ENCODE data around the gene ZNF599.
"Not testable (repeated sequence)": the region's sequence is repeated elsewhere in the genome, so short reads cannot be mapped to it uniquely, and the experiment has no call there.

ZNF599 gene

DNA sequence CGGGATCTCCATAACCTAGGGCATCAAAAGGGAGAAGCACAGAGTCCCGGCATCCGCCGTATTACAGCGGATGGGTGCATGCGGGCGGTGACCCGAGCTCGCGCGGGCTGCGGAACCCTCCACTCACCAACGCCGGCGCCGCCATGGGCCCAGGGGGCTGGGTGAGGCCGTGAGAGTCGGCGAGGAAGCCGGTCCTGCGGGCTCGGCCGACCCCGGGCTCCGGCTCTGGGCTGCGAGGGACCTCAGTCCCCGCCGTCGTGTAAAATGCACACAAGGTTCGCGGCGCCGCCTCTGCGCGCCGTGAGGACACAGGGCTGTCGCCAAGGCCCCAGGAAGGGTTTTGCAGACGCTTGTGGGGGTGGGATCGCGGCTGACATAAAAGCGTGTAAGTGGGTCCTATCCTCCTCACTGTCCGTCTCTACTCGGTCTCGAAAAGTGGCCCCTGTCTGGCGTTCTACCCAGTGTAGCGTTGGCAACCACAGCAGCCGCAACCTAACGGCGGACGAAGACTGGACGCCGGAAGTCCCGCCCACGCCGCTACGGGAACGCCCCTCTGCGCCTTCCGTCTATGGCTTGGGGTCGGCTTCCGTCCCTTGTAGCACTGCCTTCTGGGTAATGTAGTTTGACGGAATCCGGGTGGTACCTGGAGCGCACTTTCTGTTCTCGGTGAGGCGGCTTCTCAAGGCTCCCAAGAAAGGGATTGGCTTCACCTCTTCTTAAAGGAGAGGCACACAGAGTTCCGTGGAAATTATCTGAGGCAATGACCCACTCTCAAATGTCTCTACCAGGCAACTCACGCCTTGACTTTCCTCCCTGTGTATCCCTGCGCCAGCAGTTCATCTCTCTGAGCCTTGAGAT, at the start of gene ZNF599:
Gene ZNF599 (minus strand): TSS at position 519 of the 858 bp plus-strand sequence. CDS start 374 bp downstream, at position 145.
- peak; percentile 87 for DNase-seq

DNA sequence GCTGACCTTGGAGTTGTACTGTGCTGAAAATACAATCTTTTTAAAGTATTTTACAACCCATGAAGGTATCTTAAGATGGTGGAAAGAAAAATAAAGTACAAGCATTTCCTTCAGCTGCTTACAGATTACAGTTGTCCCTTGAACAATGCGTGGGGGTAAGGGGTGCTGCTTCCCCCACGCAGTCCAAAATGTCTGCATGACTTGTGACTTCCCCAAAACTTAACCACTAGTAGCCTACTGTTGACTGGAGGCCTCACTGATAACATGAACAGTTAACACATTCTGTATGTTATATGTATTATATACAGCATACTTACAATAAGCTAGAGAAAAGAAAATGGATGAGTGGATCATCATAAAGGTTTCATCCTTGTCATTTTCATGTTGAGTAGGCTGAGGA, 45.3 kb upstream of the ZNF599 start:
- no peak for DNase-seq

DNA sequence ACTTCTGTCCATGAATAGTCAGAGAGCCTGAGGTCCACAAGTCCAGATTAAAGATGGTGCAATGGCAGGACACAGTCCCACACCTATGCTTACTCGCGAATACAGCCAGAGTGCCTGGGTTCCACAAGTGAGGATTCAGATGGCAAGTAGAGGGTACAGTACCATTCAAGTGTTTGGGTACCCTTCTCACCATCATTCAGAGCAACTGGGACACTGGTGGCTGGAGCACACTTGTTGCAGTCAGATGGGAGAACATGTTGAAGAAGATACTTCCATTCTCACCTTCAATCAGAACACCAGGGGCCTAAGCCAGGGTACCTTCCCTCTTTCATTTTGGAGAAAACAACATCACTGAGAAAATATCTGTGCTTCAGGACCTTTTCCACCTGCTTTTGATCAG, 43.7 kb upstream of the ZNF599 start:
- DNase-seq: no peak

DNA sequence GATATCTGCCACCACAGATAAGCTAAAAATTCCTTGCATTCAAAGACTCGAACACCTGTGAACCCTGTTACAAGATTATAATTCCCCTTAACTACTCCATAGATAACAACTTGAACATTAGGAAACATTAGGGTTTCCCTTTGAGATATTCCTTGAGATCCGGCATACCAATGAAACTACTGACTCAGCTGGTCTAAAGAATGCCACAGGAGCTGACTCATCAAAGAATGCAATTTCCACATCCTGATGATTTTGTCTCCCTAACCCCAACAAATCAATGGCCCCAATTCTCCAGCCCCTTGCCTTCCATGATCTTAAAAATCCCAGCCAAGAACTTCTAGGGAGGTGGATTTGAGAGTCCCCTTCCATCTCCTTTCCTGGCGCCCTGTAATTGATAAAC, 35.6 kb upstream of the ZNF599 start:
- no peak for DNase-seq

DNA sequence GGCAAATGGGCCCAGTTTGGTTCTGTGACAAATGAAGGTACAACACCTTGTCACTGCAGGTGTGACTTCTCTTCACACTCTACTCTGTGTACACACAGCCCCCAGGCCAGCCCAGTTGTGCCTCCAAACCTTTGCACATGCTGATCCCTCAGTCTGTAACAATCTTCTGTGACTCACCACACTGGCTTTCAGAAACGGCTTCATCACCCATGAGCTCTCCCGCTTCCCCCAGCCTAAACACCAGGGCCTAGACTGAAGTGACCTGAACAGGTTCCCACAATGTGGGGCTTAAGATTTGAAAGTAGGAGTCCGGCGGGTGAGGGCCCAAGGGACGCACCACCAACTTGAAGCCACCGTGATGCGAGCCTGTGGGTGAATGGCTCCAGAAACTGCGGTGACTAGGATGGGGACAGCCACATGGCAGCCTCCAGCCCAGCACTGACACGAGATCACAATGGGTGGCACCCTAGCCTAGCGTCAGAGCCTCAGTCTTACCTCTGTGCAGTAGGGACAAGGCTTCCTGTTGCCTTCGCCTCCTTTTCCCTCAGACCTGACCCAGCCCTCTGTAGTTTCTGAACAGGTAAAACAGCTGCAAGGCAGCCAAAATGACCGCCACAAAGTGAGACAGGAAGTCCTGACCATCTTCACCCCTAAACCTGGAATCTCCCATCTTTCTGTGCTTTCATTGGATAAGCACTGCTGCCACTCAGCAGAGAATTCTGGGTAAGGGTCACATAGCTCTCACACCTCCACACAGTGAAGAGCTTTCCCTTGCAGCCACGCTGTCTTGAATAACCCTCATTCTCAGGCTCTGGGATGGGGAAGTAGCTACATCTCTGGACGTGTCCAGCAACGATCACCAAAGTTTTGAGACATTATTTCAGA, 34.2 kb upstream of the ZNF599 start:
- DNase-seq: no peak

DNA sequence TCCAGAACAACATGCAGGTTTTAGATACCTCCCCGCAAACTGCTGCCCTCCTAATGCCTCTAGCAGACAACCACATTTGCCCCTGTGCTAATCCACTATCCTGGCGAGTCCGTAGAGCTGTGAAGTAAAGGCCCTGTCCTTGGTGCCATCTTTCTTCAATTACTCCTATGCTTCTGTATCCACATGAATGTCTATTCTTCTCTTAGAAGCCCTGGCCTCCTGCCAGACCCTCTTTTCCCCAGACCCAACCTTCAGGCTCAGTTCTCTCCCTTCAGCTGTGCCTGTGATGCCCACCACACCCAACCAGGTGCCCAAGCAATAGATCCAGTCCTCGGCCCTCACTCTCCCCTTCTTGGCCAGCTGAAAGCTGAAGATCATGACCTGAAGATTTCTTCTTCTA, 31.1 kb upstream of the ZNF599 start:
- DNase-seq: no peak

DNA sequence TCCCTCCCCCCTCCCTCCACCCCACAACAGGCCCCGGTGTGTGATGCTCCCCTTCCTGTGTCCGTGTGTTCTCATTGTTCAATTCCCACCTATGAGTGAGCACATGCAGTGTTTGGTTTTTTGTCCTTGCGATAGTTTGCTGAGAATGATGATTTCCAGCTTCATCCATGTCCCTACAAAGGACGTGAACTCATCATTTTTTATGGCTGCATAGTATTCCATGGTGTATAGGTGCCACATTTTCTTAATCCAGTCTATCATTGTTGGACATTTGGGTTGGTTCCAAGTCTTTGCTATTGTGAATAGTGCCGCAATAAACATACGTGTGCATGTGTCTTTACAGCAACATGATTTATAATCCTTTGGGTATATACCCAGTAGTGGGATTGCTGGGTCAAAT, 23.9 kb upstream of the ZNF599 start:
- DNase-seq: not testable (repeated sequence)

DNA sequence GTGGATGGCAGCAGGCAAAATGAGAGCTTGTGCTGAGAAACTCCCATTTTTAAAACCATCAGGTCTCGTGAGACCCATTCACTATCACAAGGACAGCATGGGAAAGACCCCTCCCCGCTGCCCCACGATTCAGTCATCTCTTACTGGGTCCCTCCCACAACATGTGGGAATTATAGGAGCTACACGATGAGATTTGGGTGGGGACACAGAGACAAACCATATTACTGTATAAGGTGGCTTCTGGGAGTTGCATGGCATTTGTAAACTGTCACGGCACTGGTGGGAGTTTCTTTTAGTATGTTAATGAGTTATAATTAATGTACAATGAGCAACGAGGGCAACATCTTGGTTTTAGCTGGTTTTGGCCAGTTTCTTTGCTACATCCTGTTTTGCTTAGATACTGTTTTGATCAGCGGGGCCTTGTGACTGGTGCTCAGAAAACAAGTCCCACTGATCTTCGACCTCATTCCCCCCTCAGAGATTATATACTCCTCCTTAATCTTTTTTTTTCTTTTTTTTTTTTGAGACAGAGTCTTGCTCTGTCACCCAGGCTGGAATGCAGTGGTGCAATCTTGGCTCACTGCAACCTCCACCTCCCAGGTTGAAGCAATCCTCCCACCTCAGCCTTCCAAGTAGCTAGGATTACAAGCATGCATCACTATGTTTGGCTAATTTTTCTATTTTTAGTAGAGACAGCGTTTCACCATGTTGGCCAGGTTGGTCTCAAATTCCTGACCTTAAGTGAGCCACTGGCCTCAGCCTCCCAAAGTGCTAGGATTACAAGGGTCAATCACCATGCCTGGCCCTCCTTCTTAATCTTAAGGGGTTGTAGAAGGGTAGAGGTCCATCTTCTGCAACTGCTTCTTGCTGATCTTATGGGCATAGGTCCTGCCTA, 21.3 kb upstream of the ZNF599 start:
- no peak for DNase-seq

DNA sequence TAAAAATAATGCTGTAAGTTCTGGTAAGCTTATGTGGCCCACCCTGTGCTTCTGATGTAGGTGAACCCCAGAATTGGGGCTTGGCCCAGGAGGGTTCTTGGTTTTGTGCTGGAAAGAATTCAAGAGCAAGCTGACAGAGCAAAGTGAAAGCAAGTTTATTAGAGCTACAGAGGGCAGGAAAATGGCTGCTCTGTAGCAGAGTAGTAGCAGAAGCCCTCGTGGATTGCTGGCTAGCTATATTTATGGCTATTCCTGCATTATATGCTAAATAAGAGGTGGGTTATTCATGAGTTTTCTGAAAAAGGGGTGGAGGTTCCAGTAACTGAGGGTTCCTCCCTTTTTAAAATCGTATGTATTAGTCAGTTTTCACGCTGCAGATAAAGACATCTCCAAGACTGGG, 20.6 kb upstream of the ZNF599 start:
- DNase-seq: no peak

DNA sequence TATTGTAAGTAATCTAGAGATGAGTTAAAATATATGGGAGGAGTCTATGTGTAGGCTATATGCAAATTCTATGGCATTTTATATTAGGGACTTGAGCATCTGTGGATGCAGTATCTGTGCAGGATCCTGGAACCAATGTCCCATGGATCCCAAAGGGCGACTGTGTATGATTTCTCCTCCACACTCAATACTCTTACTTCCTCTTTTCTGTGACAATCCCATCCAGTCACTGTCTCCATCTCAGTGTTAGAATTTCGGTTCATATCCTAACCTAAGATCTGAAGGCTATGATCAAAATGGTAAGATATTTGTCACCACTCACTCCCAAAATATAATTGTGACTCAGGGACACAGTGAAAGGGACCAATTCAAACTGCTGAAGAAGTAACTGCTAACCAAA, 15.1 kb upstream of the ZNF599 start:
- DNase-seq: no peak

DNA sequence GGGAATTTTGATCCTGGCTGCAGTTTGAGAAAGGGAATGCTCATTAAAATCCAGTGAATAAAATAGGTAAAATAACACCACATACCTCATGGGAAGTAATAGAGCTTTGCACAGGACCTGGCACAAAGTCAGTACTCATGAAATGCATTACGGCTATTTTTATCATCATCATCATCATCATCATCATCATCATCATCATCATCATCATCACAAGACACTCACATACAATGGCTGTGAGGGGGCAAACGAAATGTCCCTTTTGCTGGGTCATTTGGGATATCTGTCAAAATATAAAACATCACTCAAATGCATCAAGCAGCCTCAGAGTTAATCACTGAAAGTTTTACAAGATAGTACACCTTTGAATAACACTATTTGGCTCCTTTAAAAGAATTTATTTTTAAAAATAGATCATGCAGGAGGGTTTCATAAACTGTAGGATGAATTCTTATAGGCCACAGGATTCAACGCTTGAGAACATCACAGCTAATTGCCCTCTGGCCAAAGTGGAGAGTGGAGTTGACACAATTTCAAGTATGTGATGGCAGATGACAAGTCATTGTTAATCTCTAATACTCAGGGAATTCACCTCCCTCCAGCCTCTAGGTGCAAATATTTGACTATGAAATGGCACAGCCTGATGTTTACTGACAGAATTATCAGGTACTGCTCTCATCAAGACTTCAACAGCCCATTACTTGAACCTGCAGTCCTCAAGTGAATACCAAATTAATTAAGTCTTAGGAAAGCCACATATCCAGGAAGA, 14.2 kb upstream of the ZNF599 start:
- DNase-seq: no peak

DNA sequence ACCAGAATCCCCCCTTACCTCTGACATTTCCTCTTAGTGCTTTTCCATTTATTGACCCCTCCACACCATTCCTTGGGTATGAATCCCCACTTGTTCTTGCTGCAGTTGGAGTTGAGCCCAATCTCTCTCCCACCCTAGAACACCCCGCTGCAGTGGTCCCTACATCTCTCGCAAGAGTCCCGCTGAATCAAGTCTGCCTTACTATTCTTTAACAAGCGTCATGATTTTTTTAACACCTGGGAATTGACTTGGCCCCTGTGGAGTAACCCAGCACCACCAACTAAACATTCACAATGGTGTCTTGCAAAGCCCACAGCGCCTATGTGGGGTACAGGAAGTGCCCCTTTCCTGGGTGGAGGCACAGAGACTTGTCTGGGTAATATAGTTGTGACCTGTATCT, 13.2 kb upstream of the ZNF599 start:
- DNase-seq: no peak

DNA sequence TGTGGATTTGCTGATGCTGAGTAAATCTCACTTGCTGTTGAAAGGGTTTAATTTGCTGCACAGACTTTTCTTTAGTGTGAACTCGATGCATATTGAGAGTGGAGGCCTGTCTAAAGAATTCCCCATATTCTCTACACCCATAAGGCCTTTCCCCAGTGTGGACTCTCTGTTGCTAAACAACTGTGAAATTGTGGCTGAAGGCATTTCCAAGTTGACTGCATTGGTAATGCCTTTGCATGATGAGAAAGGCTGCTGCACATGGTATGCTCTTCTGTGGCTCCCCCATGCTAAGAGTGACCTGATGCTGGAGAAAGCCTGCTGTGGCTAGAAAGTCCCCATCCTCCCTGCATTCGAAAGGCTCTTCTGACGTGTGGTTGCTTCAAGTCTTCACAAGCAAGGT, 6.6 kb upstream of the ZNF599 start:
- DNase-seq: no peak

DNA sequence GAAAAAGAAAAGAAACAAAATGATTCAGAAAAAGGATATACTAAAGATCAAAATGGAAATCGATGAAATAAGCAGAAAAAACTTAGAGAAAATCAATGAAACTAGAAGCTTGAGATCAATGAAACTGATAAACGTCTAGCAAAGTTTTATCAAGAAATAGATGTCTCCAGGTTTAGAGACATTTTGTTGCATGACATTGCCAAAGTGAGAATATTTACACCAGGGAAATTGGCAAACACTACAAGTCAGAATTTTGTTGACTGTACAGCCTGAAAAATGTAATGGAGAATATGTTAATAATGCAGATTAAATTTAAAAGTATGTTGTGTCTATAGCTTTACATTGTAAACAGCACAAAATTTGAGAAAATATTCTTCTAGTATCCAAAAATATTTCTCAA, 5.3 kb upstream of the ZNF599 start:
- DNase-seq: no peak

DNA sequence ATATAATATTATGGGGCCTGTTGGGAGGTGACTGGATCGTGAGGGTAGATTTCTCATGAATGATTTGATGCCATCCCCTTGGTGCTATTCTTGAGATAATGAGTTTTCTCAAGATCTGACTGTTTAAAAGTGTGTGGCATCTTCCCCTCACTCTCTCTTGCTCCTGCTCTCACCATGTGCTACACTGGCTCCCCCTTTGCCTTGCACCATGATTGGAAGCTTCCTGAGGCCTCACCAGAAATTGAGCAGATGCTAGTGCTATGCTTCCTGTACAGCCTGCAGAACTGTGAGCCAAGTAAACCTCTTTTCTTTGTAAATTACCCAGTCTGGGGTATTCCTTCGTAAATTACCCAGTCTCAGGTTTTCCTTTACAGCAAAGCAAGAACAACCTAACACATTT, 1.8 kb upstream of the ZNF599 start:
- no peak for DNase-seq

DNA sequence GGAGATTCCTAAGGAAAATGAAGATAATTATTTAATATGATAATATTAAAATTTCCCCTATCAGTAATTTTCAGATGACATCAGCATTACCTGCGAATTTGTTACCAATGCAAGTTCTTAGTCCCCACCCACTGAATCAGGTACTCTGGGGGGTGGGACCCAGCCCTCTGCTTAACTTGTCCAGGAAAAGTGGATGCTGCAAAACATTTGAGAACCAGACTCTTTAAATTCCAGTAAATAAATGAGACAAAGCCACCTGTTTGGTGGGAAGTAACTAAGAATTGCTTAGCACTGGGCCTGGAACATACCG, 495 bp upstream of the ZNF599 start:
- DNase-seq: no peak

DNA sequence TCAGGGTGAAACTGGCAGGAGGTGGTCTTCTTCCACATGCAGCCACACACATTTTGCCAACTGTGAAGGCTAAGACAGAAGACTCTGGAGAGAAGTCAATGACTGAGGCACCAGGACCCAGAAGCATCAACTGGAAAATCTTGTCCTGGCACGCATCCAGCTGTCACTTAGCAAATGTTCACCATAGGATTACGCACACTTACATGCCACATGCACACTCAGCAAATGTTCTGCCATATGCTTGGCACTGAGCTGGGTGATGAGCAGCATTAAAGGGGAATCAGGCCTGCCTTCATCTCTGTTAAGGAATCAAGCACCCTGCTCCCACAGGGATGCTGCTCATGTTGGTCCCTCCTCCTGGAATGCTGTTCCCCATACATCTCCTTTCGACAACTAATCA, 5.1 kb downstream of the ZNF599 start:
- DNase-seq: no peak

DNA sequence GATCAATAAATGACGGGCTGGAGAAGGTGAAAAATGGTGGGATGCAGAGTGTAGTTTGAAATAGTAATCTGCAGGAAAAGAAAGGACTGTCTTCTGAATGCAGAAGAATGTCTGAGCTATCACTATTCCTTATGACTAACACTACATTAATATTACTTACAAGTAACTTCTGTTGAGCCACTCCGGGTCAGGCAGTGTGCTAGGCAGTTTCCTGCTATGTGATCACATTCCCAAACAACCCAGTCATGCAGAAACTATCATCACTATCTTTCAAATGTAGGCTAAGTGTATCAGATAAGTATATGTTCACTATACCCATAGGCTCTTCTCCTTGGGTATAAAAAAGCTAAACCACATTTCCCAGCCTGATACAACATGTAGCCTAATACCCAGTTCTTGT, 6.6 kb downstream of the ZNF599 start:
- no peak for DNase-seq

DNA sequence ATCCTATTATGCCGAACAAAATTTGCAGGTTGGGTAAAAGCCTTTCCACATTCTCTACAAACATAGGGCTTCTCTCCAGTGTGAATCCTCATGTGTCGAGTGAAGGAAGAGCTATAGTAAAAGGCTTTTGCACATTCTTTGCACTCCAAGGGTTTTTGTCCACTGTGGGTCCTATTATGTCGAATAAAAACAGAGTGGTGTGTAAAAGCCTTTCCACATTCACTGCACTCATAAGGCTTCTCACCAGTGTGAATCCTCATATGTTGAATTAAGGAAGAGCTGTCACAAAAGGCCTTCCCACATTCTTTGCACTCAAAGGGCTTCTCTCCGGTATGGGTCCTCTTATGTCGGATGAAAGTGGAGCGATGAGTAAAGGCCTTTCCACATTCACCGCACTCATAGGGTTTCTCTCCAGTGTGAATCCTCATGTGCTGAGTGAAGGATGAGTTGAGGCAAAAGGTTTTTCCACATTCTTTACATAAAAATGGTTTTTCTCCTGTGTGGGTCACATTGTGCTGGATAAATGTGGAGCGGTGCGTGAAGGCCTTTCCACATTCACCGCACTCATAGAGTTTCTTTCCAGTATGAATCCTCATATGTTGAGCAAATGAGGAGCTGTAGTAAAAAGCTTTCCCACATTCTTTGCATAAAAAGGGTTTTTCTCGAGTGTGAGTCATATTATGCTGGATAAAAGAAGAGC, 13.6 kb downstream of the ZNF599 start:
- DNase-seq: no peak

DNA sequence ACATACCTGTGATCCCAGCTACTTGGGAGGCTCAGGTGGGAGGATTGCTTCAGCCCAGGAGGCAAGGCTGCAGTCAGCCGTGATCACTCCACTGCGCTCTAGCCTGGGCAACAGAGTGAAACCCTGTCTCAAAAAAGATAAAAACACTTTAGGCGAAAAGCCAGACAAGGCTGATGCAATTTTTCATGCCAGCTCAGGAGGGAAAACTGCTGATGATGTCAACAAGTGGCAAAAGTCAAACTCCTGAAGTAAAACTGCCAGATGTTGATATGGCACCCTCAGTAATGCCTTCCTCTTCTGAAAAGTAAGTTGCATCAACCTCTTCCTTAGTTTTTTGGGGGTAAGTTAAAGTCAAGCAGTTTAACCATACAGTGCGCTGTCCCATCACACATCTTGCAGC, 15.6 kb downstream of the ZNF599 start:
- DNase-seq: no peak

DNA sequence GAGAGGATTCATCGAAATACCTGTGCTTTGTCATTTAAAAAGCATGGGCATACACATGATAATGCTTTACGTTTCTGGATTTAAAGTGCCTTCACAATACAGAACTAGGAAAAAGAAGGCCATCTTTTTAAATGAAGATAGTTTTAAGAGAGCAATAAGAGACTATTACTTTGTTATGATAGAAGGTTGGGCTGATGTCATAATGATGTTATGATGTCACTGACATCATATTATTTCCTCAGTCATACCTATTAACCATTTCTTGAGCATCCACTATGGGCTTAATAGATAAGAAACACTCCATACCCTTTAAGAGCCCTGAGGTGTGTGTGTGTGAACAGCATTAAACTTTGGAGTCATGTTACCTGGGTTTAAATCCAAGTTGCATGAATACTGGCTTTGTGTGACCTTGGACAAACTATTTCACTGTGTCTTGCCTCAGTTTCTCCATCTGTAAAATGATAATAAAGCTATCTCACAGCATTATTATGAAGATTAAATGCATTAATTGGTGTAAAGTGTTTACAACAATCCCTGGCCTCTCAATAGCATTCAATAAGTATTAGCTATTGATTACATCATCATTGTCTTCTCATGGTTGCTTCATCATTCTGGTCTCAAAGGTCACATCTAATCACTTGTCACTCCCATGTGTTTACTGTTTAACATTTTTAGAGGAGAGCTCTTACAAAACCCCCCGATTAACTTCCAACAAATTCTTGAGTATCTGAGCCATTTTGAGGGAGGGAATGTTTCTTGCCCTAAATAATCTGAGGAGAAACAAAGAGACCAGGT, 27.9 kb downstream of the ZNF599 start:
- no peak for DNase-seq

Measured in stimulated activated naive CD4-positive, alpha-beta T cell treated with Interleukin-2 at 50 U/mL for 16 hours (primary cell).